SK-N-SH treated with all-trans-retinoic acid at 6 μM for 48 hours (cell line): ENCODE results near the gene SAMHD1.

ENCODE experiments used
- ARNTL ChIP-seq: fragments of 450-650 bp; formaldehyde crosslinking; IDR thresholded peaks from 2 replicates; pipeline ENCODE4 v1.5.0; 2020; ENCODE audit warnings: low read depth, mild to moderate bottlenecking, moderate library complexity, borderline replicate concordance
- CSDC2 ChIP-seq: fragments of 250-450 bp; sonication (Bioruptor Pico); IDR thresholded peaks from 2 replicates; pipeline ENCODE4 v1.5.0; 2020; ENCODE audit warnings: mild to moderate bottlenecking, moderate library complexity
- CSRNP3 ChIP-seq: fragments of 250-450 bp; sonication (Bioruptor Pico); IDR thresholded peaks from 2 replicates; pipeline ENCODE4 v1.5.1; 2021; ENCODE audit warnings: mild to moderate bottlenecking, moderate library complexity
- ISL1 ChIP-seq: fragments of 250-450 bp; sonication (Bioruptor Pico); IDR thresholded peaks from 2 replicates; pipeline ENCODE4 v2.1.2; 2022; ENCODE audit warnings: mild to moderate bottlenecking, moderate library complexity
- OSR1 ChIP-seq: fragments of 250-450 bp; sonication (Bioruptor Pico); IDR thresholded peaks from 2 replicates; pipeline ENCODE4 v1.8.0; 2022; ENCODE audit warnings: moderate library complexity, mild to moderate bottlenecking, inconsistent platforms
- PPARA ChIP-seq: fragments of 250-450 bp; sonication (Bioruptor Pico); IDR thresholded peaks from 2 replicates; pipeline ENCODE4 v1.5.0; 2020; ENCODE audit warnings: mild to moderate bottlenecking, borderline replicate concordance
- RARB ChIP-seq: fragments of 250-450 bp; sonication (Bioruptor Pico); IDR thresholded peaks from 2 replicates; pipeline ENCODE4 v1.8.0; 2021; ENCODE audit warnings: mild to moderate bottlenecking, moderate library complexity
- ZC3H10 ChIP-seq: fragments of 250-450 bp; sonication (Bioruptor Pico); IDR thresholded peaks from 2 replicates; pipeline ENCODE4 v1.5.1; 2021; ENCODE audit warnings: mild to moderate bottlenecking, moderate library complexity
- ZFP30 ChIP-seq: fragments of 450-650 bp; formaldehyde crosslinking; IDR thresholded peaks from 2 replicates; pipeline ENCODE4 v1.5.0; 2022; ENCODE audit warnings: mild to moderate bottlenecking, moderate library complexity
- TF ChIP-seq, protein P1 (sequence below): fragments of 250-450 bp; sonication (Bioruptor Pico); IDR thresholded peaks from 2 replicates; pipeline ENCODE4 v1.8.0; 2020; ENCODE audit warnings: mild to moderate bottlenecking, moderate library complexity, borderline replicate concordance
- TF ChIP-seq, protein P2 (sequence below): fragments of 250-450 bp; sonication (Bioruptor Pico); IDR thresholded peaks from 2 replicates; pipeline ENCODE4 v1.5.1; 2020; ENCODE audit warnings: low read depth, mild to moderate bottlenecking, moderate library complexity

DNA sequence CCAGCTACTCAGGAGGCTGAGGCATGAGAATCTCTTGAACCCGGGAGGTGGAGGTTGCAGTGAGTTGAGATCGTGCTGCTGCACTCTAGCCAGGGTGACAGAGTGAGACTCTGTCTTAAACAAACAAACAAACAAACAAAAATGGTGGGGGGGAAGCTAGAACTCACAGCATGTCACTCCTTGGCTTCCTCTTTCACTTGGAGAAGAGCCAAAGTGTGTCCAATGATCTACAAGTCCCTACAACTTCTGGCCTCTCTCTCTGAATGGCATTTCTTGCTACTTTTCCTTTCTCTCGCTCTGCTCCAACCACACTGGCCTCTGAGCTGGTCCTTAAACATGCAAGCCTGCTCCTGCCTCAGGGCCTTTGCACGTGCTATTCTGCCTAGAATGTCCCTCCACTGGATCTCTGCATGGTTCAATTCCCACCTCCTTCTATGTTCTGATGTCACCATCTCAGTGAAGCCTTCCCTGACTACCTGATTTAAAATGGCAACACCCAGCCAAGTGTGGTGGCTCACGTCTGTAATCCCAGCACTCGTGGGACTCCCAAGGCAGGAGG, 67.5 kb downstream of the SAMHD1 start:
- TF ChIP-seq CSRNP3 (CRISPR knock-in tag): no peak
- TF ChIP-seq ZFP30 (CRISPR knock-in tag): no peak
- no peak for TF ChIP-seq OSR1 (CRISPR knock-in tag)
- no peak for TF ChIP-seq ZC3H10 (CRISPR knock-in tag)
- TF ChIP-seq ARNTL (CRISPR knock-in tag): no peak
- TF ChIP-seq, protein P1, sequence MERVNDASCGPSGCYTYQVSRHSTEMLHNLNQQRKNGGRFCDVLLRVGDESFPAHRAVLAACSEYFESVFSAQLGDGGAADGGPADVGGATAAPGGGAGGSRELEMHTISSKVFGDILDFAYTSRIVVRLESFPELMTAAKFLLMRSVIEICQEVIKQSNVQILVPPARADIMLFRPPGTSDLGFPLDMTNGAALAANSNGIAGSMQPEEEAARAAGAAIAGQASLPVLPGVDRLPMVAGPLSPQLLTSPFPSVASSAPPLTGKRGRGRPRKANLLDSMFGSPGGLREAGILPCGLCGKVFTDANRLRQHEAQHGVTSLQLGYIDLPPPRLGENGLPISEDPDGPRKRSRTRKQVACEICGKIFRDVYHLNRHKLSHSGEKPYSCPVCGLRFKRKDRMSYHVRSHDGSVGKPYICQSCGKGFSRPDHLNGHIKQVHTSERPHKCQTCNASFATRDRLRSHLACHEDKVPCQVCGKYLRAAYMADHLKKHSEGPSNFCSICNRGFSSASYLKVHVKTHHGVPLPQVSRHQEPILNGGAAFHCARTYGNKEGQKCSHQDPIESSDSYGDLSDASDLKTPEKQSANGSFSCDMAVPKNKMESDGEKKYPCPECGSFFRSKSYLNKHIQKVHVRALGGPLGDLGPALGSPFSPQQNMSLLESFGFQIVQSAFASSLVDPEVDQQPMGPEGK: no peak
- no peak for TF ChIP-seq PPARA
- no peak for TF ChIP-seq CSDC2
- TF ChIP-seq, protein P2, sequence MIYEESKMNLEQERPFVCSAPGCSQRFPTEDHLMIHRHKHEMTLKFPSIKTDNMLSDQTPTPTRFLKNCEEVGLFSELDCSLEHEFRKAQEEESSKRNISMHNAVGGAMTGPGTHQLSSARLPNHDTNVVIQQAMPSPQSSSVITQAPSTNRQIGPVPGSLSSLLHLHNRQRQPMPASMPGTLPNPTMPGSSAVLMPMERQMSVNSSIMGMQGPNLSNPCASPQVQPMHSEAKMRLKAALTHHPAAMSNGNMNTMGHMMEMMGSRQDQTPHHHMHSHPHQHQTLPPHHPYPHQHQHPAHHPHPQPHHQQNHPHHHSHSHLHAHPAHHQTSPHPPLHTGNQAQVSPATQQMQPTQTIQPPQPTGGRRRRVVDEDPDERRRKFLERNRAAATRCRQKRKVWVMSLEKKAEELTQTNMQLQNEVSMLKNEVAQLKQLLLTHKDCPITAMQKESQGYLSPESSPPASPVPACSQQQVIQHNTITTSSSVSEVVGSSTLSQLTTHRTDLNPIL (CRISPR knock-in tag): no peak
- no peak for TF ChIP-seq RARB (CRISPR knock-in tag)
- TF ChIP-seq ISL1 (CRISPR knock-in tag): no peak
